ENCODE results near the gene RASGEF1C.

RASGEF1C gene

GRCh38 chr5:180154821-180155364, 54.1 kb downstream of the RASGEF1C start:
- H3K4me1 ChIP-seq (ENCODE audit: control insufficient read depth in 1 of 2, insufficient read depth in 1 of 2, low read depth in 1 of 2, low read length in 1 of 2), result no peaks in the 10 kb centered on the region
- no peaks in the 10 kb centered on the region for H3K27me3 ChIP-seq
- H3K4me3 ChIP-seq (ENCODE audit: low read depth in 1 of 2, low read length in 1 of 2), result no peak overlapping the region
- no peaks in the 10 kb centered on the region for H3K9me3 ChIP-seq
- H3K36me3 ChIP-seq, result no peaks in the 10 kb centered on the region
- H3K27ac ChIP-seq, result no peak overlapping the region
- no peak for TF ChIP-seq CTCF (IDR thresholded peaks at IDR 0.05)

- Histone ChIP-seq H3K9me3 (no peaks in the 10 kb centered on the region), H3K4me1 (ENCODE audit: control insufficient read depth in 1 of 2, insufficient read depth in 1 of 2, low read depth in 1 of 2, low read length in 1 of 2) (no peaks in the 10 kb centered on the region), H3K36me3 (no peaks in the 10 kb centered on the region), H3K4me3 (ENCODE audit: low read depth in 1 of 2, low read length in 1 of 2) (no peak overlapping the region), H3K27me3 (no peaks in the 10 kb centered on the region), H3K27ac (no peak overlapping the region)
- TF ChIP-seq CTCF (IDR thresholded peaks at IDR 0.05), result no peak
Measured at GRCh38 chr5:180153991-180154390, 55.0 kb downstream of the RASGEF1C start.

- no peak for TF ChIP-seq CTCF (IDR thresholded peaks at IDR 0.05)
- no peaks in the 10 kb centered on the region for H3K36me3 ChIP-seq
- no peak overlapping the region for H3K4me3 ChIP-seq (ENCODE audit: low read depth in 1 of 2, low read length in 1 of 2)
- no peaks in the 10 kb centered on the region for H3K9me3 ChIP-seq
- no peak overlapping the region for H3K27ac ChIP-seq
- H3K4me1 ChIP-seq (ENCODE audit: control insufficient read depth in 1 of 2, insufficient read depth in 1 of 2, low read depth in 1 of 2, low read length in 1 of 2), result no peaks in the 10 kb centered on the region
- no peaks in the 10 kb centered on the region for H3K27me3 ChIP-seq
Measured at GRCh38 chr5:180153099-180153498, 55.9 kb downstream of the RASGEF1C start.

- Histone ChIP-seq H3K9me3 (no peaks in the 10 kb centered on the region), H3K27ac (no peak overlapping the region), H3K27me3 (no peaks in the 10 kb centered on the region), H3K4me3 (ENCODE audit: low read depth in 1 of 2, low read length in 1 of 2) (no peak overlapping the region), H3K4me1 (ENCODE audit: control insufficient read depth in 1 of 2, insufficient read depth in 1 of 2, low read depth in 1 of 2, low read length in 1 of 2) (no peaks in the 10 kb centered on the region), H3K36me3 (no peaks in the 10 kb centered on the region)
- TF ChIP-seq CTCF (IDR thresholded peaks at IDR 0.05), result no peak
Measured at GRCh38 chr5:180143656-180144364, 65.2 kb downstream of the RASGEF1C start.

GRCh38 chr5:180142824-180143610, 66.0 kb downstream of the RASGEF1C start:
- Histone ChIP-seq H3K36me3 (no peaks in the 10 kb centered on the region), H3K4me1 (ENCODE audit: control insufficient read depth in 1 of 2, insufficient read depth in 1 of 2, low read depth in 1 of 2, low read length in 1 of 2) (no peaks in the 10 kb centered on the region), H3K27me3 (no peaks in the 10 kb centered on the region), H3K9me3 (no peaks in the 10 kb centered on the region), H3K4me3 (ENCODE audit: low read depth in 1 of 2, low read length in 1 of 2) (no peak overlapping the region), H3K27ac (no peak overlapping the region)
- no peak for TF ChIP-seq CTCF (IDR thresholded peaks at IDR 0.05)
